ENCODE results near the gene MED14. TPM values are rescaled to one million over a fixed set of nuclear protein-coding genes. Genes with fewer than 3 reads are reported as not detected.

The MED14 gene
- total and polyA plus RNA-seq, 2 of the 4 experiments (the other 2 are of a cell fraction): 17.6 to 25.9 TPM

- H3K18ac ChIP-seq (ENCODE audit: low read depth, low read length): no peak overlapping the region
- DNase-seq: no peak
- no peak overlapping the region for H3K4me3 ChIP-seq (ENCODE audit: insufficient read depth, low read depth, low read length)
- H2BK15ac ChIP-seq (ENCODE audit: low read depth, low read length): no peak overlapping the region
- no peak overlapping the region for H4K91ac ChIP-seq (ENCODE audit: insufficient read depth, low read depth, low read length)
- intact Hi-C loops (cut with micrococcal nuclease) (no loop called here), in situ Hi-C loops (cut with MboI; ENCODE audit: low sequenced_read_pairs) (no loop called here), dilution Hi-C loops (cut with HindIII; ENCODE audit: low sequenced_read_pairs, unreplicated experiment) (no loop called here)
- CTCF ChIA-PET: no interaction called here
- no peak overlapping the region for H3K27ac ChIP-seq (ENCODE audit: insufficient read depth, low read length)
- H2BK5ac ChIP-seq (ENCODE audit: low read depth, low read length, poor library complexity, severe bottlenecking): no peak overlapping the region
- peaks cover 7% of the 10 kb centered on the region; the same call in 1 of the 2 replicates for H4K20me1 ChIP-seq (ENCODE audit: insufficient read depth, low read length)
- no peak overlapping the region for H2AK9ac ChIP-seq (replicated peaks; ENCODE audit: low read depth, low read length, poor library complexity)
- H3K4me1 ChIP-seq (ENCODE audit: control insufficient read depth, insufficient read depth, low read length): no peaks in the 10 kb centered on the region; the same call in 1 of the 2 replicates
- no peak overlapping the region for H2BK20ac ChIP-seq (ENCODE audit: low read depth, low read length)
- H3K79me1 ChIP-seq (ENCODE audit: low read depth in 1 of 2, low read length in 2 of 2): peaks cover 0 to 17% of the 10 kb centered on the region in 2 experiments; a peak in 3 of 4 replicates
- no CpG with 5 or more reads among the region's 6 CpGs for WGBS, 2 experiments (ENCODE audit: extremely low coverage in 2 of 2, insufficient read length in 1 of 2)
- H3K36me3 ChIP-seq (ENCODE audit: control insufficient read depth, insufficient read depth, low read length): no peaks in the 10 kb centered on the region; the same call in 1 of the 2 replicates
- H3K27me3 ChIP-seq (ENCODE audit: control insufficient read depth, insufficient read depth, low read length): peaks cover 4% of the 10 kb centered on the region; the same call in 1 of the 2 replicates
- no peak overlapping the region for H2AK5ac ChIP-seq (ENCODE audit: low read depth, low read length)
- H3K4ac ChIP-seq (ENCODE audit: low read depth, low read length): no peak overlapping the region
- no peaks in the 10 kb centered on the region for H3K9me3 ChIP-seq (ENCODE audit: control insufficient read depth, insufficient read depth, low read length)
- no peak overlapping the region for H3K23ac ChIP-seq (ENCODE audit: low read depth, low read length)
- no peak overlapping the region for H4K5ac ChIP-seq (ENCODE audit: low read depth, low read length)
- 0 out of 2 replicates have a peak, but pooled peaks have one; percentile 22 for TF ChIP-seq CEBPB (IDR thresholded peaks at IDR 0.05; ENCODE audit: low read depth, low read length)
- TF ChIP-seq POLR2A (IDR thresholded peaks at IDR 0.05; ENCODE audit: low read depth, low read length): no peak
- TF ChIP-seq RFX5 (IDR thresholded peaks at IDR 0.05; ENCODE audit: low read depth, low read length): no peak
- no peak for TF ChIP-seq SMC3 (IDR thresholded peaks at IDR 0.05; ENCODE audit: low read depth, low read length)
- TF ChIP-seq CHD1 (IDR thresholded peaks at IDR 0.05; ENCODE audit: low read depth, low read length): no peak
- TF ChIP-seq FOS (IDR thresholded peaks at IDR 0.05; ENCODE audit: low read depth, low read length): no peak
- no peak overlapping the region for H4K8ac ChIP-seq (ENCODE audit: low read depth in 2 of 2, low read length in 2 of 2)
- no peak overlapping the region for H3K14ac ChIP-seq (replicated peaks; ENCODE audit: low read depth, low read length)
- POLR2A ChIA-PET (ENCODE audit: unreplicated experiment): no interaction called here
- H3K56ac ChIP-seq (ENCODE audit: extremely low read depth, insufficient read depth, low read length): no peak overlapping the region
- ATAC-seq (ENCODE audit: low read depth): no peak
- no TSS peak for BruUV-seq (replicated peaks)
- no peaks in the 10 kb centered on the region for H3K9me1 ChIP-seq (ENCODE audit: insufficient read depth, low read length)
- no peak overlapping the region for H3K9ac ChIP-seq (ENCODE audit: low read depth, low read length)
- no peak overlapping the region for H2AFZ ChIP-seq (replicated peaks; ENCODE audit: low read length, poor library complexity)
- H2BK120ac ChIP-seq (ENCODE audit: low read depth, low read length): no peak overlapping the region
- H3K4me2 ChIP-seq (ENCODE audit: low read depth, low read length): no peak overlapping the region
Measured at GRCh38 chrX:40727581-40728252, 7.6 kb downstream of the MED14 start.

All from IMR-90 (cell line).